Ovary (tissue), 10 donors: ENCODE results near the gene ARL5B. TPM values are rescaled to one million over a fixed set of nuclear protein-coding genes. Genes with fewer than 3 reads are reported as not detected.

ENCODE experiments used
- DNase-seq, 5 donors: peaks; one replicate each; pipeline ENCODE4 v3.0.0-alpha.2; 2019 to 2020
- H3K27ac ChIP-seq, 2 donors: fragments of 200-600 bp; one replicate each; pipeline versions ENCODE4 v1.5.1 to v1.8.0; 2019 to 2022
- H3K27me3 ChIP-seq: fragments of 200-600 bp; one replicate; pipeline ENCODE4 v1.8.0; 2022
- H3K36me3 ChIP-seq: fragments of 200-600 bp; sonication (generic); one replicate; pipeline ENCODE4 v1.5.1; 2019
- H3K4me1 ChIP-seq: one replicate; pipeline ENCODE4 v1.8.1; 2013; ENCODE audit warnings: mild to moderate bottlenecking, moderate library complexity; ENCODE audit not compliant: insufficient read depth
- H3K4me3 ChIP-seq: fragments of 200-600 bp; sonication (generic); one replicate; pipeline ENCODE4 v1.5.1; 2017
- H3K9me3 ChIP-seq, 2 donors: fragments of 200-600 bp in 1 of 2; sonication (generic) in 1 of 2; one replicate each; pipeline versions ENCODE4 v1.5.1 to v1.8.1; 2013 to 2019; ENCODE audit warnings: mild to moderate bottlenecking in 1 of 2, moderate library complexity in 1 of 2
- EP300 ChIP-seq: sonication (generic); formaldehyde crosslinking; IDR thresholded peaks from one replicate; pipeline ENCODE4 v1.6.1; 2017; ENCODE audit warnings: antibody characterized with exemption
- POLR2A ChIP-seq: fragments of 450-650 bp; IDR thresholded peaks from one replicate; pipeline ENCODE4 v1.6.1; 2017; ENCODE audit warnings: antibody characterized with exemption, mild to moderate bottlenecking, moderate library complexity
- whole genome bisulfite sequencing, 3 donors: extraction: QIAGEN DNeasy Blood & Tissue Kit in 1 of 3; methylation state at CpG; one replicate each; pipeline versions ENCODE4 v1.1.5 to v1.1.7; 2013 to 2017; 5-methylcytosine and 5-hydroxymethylcytosine counted together
- intact Hi-C, 4 donors: fragments of 100-400 bp; cut with DNase I; formaldehyde crosslinking; loops; one replicate each; pipeline versions ENCODE4 v1.11.0 to v1.15.1; 2022 to 2023
- long read RNA-seq, 3 donors: library from polyadenylated mRNA in 2 of 3; unstranded in 2 of 3; transcript quantifications; one replicate each; pipeline ENCODE4 v2.0.0 and lab custom pipeline, GENCODE V29; 2021 to 2026
- polyA plus RNA-seq, 2 donors: library from polyadenylated mRNA; stranded (reverse); fragments of 200-250 nt in 1 of 2; fragments of 350-450 nt in 1 of 2; fragmentation: Illumina TruSeq in 1 of 2; extraction: RNeasy Lipid Tissue Mini Kit (QIAGEN cat#74804) in 1 of 2; gene quantifications; one replicate each; pipeline ENCODE4 v1.2.3, GENCODE V29; 2013 to 2014
- total RNA-seq, 7 donors: library from RNA; depleted of rRNA in 2 of 7; stranded (reverse); fragments of >200 nt in 2 of 7; fragmentation: NEBNext Ultra II Directional in 3 of 7; extraction: Animal tissue kit (Norgen Biotek cat#: 25700) in 3 of 7; gene quantifications; one replicate each; pipeline versions ENCODE4 v1.1.0 to v1.2.4, GENCODE V29; 2016 to 2023
- TF ChIP-seq, protein P1 (sequence below), 3 donors: fragments of 450-650 bp in 2 of 3; fragments of 200-600 bp in 1 of 3; IDR thresholded peaks; one replicate each; pipeline versions ENCODE4 v1.5.1 to v1.8.0; 2016 to 2022; ENCODE audit warnings: antibody characterized with exemption in 3 of 3, mild to moderate bottlenecking in 1 of 3
- donor health status: DM: no; HTN: no; CAD: no; lungs with moderate emphysema.
- donor health status: DM: no; HTN: no; CAD: no.
- donor health status: Bipolar disorder and iron deficiency.
- donor health status: DM: yes; HTN: yes; CAD: no.
- donor health status: DM: no; HTN: no; CAD: no.
- donor health status: DM: yes; HTN: yes; CAD: no.

ARL5B gene, protein sequence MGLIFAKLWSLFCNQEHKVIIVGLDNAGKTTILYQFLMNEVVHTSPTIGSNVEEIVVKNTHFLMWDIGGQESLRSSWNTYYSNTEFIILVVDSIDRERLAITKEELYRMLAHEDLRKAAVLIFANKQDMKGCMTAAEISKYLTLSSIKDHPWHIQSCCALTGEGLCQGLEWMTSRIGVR
- 10 to 100 TPM; 10.5 to 19.1 (median 13.0) TPM for total RNA-seq
- 1 to 10 TPM; 6.0 to 7.2 TPM for polyA plus RNA-seq
- long read RNA-seq, donor 1, full-length matches to known transcripts = 7 of 9 reads
- long read RNA-seq, donor 1, partial matches to known transcripts = 0 of 9 reads
- long read RNA-seq, donor 1, other reads (novel, unspliced or antisense) = 2 of 9 reads
- long read RNA-seq, donor 2, full-length matches to known transcripts = 8 of 8 reads
- long read RNA-seq, donor 2, partial matches to known transcripts = 0 of 8 reads
- long read RNA-seq, donor 2, other reads (novel, unspliced or antisense) = 0 of 8 reads
- long read RNA-seq, donor 3, full-length matches to known transcripts = 4 of 7 reads
- long read RNA-seq, donor 3, partial matches to known transcripts = 2 of 7 reads
- long read RNA-seq, donor 3, other reads (novel, unspliced or antisense) = 1 of 7 reads

DNA sequence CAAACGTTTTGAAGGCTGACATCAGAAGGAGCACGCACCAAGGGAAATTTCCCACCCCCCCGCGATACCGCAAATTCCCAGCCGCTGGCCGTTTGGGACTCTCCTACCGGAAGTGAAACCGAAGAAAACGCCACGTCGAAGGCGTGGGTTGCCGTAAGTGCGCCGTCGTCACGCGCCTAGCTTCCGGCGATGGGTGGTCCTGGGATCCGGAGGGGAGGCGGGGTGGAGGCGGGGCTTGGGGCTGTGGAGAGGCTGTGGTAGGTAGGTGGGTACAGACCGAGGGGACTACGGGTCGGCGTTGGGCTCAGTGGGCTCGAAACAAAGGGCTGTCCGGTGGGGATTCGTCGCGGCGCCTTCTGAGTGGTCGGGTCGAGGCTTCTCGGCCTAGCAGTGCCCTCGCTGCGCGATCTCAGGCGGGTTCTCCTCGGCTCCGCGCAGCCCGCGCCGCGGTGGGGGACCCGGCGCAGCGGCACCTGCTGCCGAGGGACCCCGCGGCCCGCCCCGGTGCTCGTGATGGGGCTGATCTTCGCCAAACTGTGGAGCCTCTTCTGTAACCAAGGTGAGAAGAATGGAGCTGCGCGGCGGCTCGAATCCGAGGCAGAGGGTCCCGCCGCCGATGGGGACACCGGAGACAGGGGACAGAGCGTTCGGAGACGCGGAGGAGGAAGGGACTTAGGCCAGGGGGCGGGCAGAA is at the start of gene ARL5B:
ARL5B (plus strand) TSS at position 307 of the 694 bp plus-strand sequence; CDS start at position 514, 207 bp downstream.
- TF ChIP-seq POLR2A (peak; percentile 87), EP300 (peak; percentile 97)
- TF ChIP-seq, protein P1, sequence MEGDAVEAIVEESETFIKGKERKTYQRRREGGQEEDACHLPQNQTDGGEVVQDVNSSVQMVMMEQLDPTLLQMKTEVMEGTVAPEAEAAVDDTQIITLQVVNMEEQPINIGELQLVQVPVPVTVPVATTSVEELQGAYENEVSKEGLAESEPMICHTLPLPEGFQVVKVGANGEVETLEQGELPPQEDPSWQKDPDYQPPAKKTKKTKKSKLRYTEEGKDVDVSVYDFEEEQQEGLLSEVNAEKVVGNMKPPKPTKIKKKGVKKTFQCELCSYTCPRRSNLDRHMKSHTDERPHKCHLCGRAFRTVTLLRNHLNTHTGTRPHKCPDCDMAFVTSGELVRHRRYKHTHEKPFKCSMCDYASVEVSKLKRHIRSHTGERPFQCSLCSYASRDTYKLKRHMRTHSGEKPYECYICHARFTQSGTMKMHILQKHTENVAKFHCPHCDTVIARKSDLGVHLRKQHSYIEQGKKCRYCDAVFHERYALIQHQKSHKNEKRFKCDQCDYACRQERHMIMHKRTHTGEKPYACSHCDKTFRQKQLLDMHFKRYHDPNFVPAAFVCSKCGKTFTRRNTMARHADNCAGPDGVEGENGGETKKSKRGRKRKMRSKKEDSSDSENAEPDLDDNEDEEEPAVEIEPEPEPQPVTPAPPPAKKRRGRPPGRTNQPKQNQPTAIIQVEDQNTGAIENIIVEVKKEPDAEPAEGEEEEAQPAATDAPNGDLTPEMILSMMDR (IDR thresholded peaks at IDR 0.05) = no peak
- H3K27ac ChIP-seq = peak within 1 kb of the TSS; percentile 95 to 97
- DNase-seq = peak; percentile 97 to 99 (median 98)
- no peaks in the 10 kb centered on the region for H3K27me3 ChIP-seq
- H3K4me1 ChIP-seq = peaks cover 8% of the 10 kb centered on the region
- H3K36me3 ChIP-seq = no peaks in the 10 kb centered on the region
- 0 to 1% (median 0%) methylated on average over 61 to 72 of the region's 72 CpGs for WGBS, 3 donors
- no peaks in the 10 kb centered on the region for H3K9me3 ChIP-seq
- intact Hi-C loops = loop anchor here in 1 of 4 donors (10.0 kb wide), 1 partner anchor 994 kb away; no protein-coding TSS in a partner anchor
- peak within 1 kb of the TSS; percentile 76 for H3K4me3 ChIP-seq

DNA sequence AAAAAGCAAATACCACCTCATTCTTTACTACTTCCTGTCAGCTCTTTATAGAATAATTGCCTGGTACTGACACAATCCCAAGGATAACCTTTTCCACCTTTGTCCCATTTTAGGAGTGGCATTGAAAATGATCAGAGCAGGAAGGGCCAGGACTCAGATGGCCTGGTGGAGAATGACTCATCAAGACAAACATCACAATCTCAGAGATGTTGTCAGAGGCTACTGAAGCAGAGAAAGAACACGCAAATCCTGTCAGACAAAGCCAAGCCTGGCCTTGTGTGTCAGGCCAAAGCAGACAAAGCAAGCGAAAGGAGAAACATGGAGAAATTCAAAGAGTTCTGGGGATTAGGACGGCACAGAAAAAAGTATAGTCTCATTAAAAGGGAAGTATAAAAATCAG is 48.7 kb upstream of the ARL5B start:
- 65 to 68% (median 67%) methylated on average over 3 of the region's 3 CpGs for WGBS, 3 donors
- H3K27ac ChIP-seq = no peak overlapping the region
- H3K9me3 ChIP-seq = no peaks in the 10 kb centered on the region
- H3K4me3 ChIP-seq = no peak overlapping the region
- no peak for DNase-seq
- no peak for TF ChIP-seq EP300
- TF ChIP-seq, protein P1 (IDR thresholded peaks at IDR 0.05) = no peak
- no peak for TF ChIP-seq POLR2A
- H3K36me3 ChIP-seq = no peaks in the 10 kb centered on the region
- H3K4me1 ChIP-seq = no peaks in the 10 kb centered on the region
- intact Hi-C loops = no loop called here
- no peaks in the 10 kb centered on the region for H3K27me3 ChIP-seq

DNA sequence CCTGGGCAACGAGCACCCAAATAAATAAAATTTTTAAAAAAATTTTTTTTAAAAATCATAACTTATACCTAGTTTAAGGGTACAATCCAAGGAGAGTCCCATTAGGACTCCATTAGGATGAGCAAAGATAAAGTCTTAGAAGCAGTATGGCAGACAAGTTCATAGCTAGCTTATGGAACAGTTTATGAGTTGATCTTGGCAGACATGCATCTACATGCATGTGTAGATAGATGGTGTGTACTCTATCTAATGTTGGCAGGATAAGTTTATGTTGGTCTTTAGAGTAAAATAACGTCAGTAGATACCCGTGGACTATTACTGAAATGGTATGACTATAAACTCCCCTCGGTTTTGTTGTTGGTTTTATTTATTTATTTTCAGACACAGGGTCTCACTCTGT is 48.1 kb upstream of the ARL5B start:
- intact Hi-C loops = no loop called here
- TF ChIP-seq EP300 (no peak), POLR2A (no peak)
- TF ChIP-seq, protein P1 (IDR thresholded peaks at IDR 0.05) = no peak

DNA sequence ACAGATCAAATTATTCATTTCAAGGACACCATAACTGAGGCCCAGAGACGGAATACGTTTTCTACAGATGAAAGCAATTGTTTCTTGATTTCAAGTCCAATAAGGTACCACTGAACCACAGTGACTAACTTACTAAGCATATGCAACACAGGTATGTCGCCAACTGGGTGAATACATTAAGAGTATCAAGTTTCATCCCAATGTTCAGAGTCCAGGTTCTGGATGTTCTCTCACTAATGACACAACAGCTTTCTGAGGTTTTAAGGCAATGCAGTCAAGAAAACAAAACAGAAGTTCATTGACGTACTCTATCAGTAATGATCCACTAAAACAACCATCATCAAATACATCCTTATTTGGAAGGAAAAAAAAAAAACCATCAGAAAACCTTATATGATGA is 43.6 kb upstream of the ARL5B start:
- Histone ChIP-seq H3K27me3 (no peaks in the 10 kb centered on the region), H3K4me1 (no peaks in the 10 kb centered on the region), H3K4me3 (no peak overlapping the region), H3K27ac (no peak overlapping the region), H3K9me3 (no peaks in the 10 kb centered on the region), H3K36me3 (no peaks in the 10 kb centered on the region)
- TF ChIP-seq POLR2A (no peak), EP300 (no peak)
- TF ChIP-seq, protein P1 (IDR thresholded peaks at IDR 0.05) = no peak
- DNase-seq = no peak
- WGBS, 3 donors = 88 to 90% (median 90%) methylated on average over 4 of the region's 4 CpGs
- intact Hi-C loops = no loop called here

More for the DNA sequence above, 48.1 kb upstream of the ARL5B start:
- H3K36me3 ChIP-seq = no peaks in the 10 kb centered on the region
- 95 to 97% (median 97%) methylated on average over 4 of the region's 4 CpGs for WGBS, 3 donors
- H3K4me3 ChIP-seq = no peak overlapping the region
- H3K4me1 ChIP-seq = no peaks in the 10 kb centered on the region
- H3K27me3 ChIP-seq = no peaks in the 10 kb centered on the region
- no peak overlapping the region for H3K27ac ChIP-seq
- DNase-seq = no peak
- H3K9me3 ChIP-seq = no peaks in the 10 kb centered on the region
